Common myeloid progenitor, CD34-positive (primary cell): ENCODE results near the gene MICOS13.
A peak's percentile ranks its signal among the peaks of the same experiment; 100 is the strongest.

Experiments
- CTCF ChIA-PET: fragments of 350-600 bp; sonication (Branson Sonifier 250); formaldehyde crosslinking; loops from one replicate; lab custom pipeline; 2021; ENCODE audit warnings: antibody characterized with exemption; lab: Charles Lee
- POLR2A ChIA-PET: fragments of 350-600 bp; sonication (Branson Sonifier 250); formaldehyde crosslinking; loops from one replicate; lab custom pipeline; 2021; ENCODE audit warnings: antibody characterized with exemption; lab: Charles Lee
- DNase-seq, 3 donors: peaks; one replicate each; pipeline versions ENCODE4 v3.0.0 to v3.0.0-alpha.2; 2013
- H3K27ac ChIP-seq, 2 experiments: 1 replicate in 1 of 2; 2 replicates in 1 of 2; pipeline ENCODE4 v1.7.0; 2013; ENCODE audit warnings: inconsistent platforms in 2 of 2, low read length in 2 of 2, mild to moderate bottlenecking in 2 of 2, low read depth in 1 of 2, moderate library complexity in 1 of 2; ENCODE audit not compliant: severe bottlenecking in 2 of 2, insufficient read depth in 1 of 2, poor library complexity in 1 of 2
- H3K27me3 ChIP-seq, 5 experiments: replicated peaks in 2 of 5; 1 replicate in 3 of 5; 2 replicates in 2 of 5; pipeline versions ENCODE4 v1.6.1 to v1.7.0; 2013; ENCODE audit warnings: low read length in 4 of 5, mild to moderate bottlenecking in 2 of 5, moderate library complexity in 2 of 5, inconsistent platforms in 1 of 5; ENCODE audit not compliant: insufficient read depth in 5 of 5, control insufficient read depth in 4 of 5
- H3K36me3 ChIP-seq, 4 experiments: 1 replicate in 2 of 4; 2 replicates in 2 of 4; pipeline versions ENCODE4 v1.6.1 to v1.7.0; 2013; ENCODE audit warnings: low read length in 3 of 4, control low read depth in 1 of 4, mild to moderate bottlenecking in 1 of 4; ENCODE audit not compliant: control insufficient read depth in 4 of 4, insufficient read depth in 4 of 4
- H3K4me1 ChIP-seq, 4 experiments: 1 replicate in 3 of 4; 2 replicates in 1 of 4; pipeline versions ENCODE4 v1.6.1 to v1.7.1; 2013; ENCODE audit warnings: low read length in 3 of 4, mild to moderate bottlenecking in 3 of 4, control low read depth in 1 of 4, inconsistent platforms in 1 of 4, moderate library complexity in 1 of 4; ENCODE audit not compliant: control insufficient read depth in 4 of 4, insufficient read depth in 4 of 4; ENCODE audit errors: control extremely low read depth in 1 of 4
- H3K4me3 ChIP-seq, 7 experiments: 1 replicate in 4 of 7; 2 replicates in 3 of 7; pipeline versions ENCODE4 v1.5.1 to v1.7.0; 2013; ENCODE audit warnings: mild to moderate bottlenecking in 7 of 7, low read length in 6 of 7, moderate library complexity in 6 of 7, inconsistent platforms in 2 of 7, low read depth in 2 of 7, control low read depth in 1 of 7; ENCODE audit not compliant: insufficient read depth in 4 of 7, control insufficient read depth in 1 of 7; ENCODE audit errors: extremely low read depth in 1 of 7
- H3K9me3 ChIP-seq, 5 experiments: 1 replicate in 4 of 5; 2 replicates in 1 of 5; pipeline versions ENCODE4 v1.6.1 to v1.7.1; 2013; ENCODE audit warnings: low read length in 4 of 5, mild to moderate bottlenecking in 2 of 5, inconsistent platforms in 1 of 5, low read depth in 1 of 5, moderate library complexity in 1 of 5; ENCODE audit not compliant: control insufficient read depth in 4 of 5, insufficient read depth in 2 of 5; ENCODE audit errors: control extremely low read depth in 1 of 5
- WGBS: methylation state at CpG from one replicate; pipeline ENCODE4 v1.1.5; 2013; ENCODE audit not compliant: insufficient coverage; 5-methylcytosine and 5-hydroxymethylcytosine counted together

The MICOS13 gene

DNA sequence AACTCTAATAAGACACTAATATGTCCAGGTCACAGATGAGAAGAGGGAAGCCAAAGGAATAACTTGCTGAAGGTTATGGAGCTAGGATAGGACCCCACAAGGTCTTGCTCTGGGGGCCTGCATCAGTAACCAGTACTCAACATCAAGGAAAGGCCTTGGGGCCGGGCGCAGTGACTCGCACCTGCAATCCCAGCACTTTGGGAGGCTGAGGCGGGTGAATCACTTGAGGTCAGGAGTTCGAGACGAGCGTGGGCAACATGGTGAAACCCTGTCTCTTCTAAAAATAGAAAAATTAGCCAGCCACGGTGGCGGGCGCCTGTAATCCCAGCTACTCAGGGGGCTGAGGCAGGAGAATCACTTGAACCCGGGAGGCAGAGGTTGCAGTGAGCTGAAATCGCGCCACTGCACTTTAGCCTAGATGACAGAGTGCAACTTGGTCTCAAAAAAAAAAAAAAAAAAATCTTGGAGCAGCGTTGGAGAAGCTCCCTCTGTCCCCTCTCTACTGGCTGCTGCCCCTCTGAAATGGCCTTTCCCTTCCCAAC lies 37.8 kb upstream of the MICOS13 start:
- no peak for DNase-seq
- CTCF ChIA-PET: interaction anchor here (0.6 to 1.5 kb wide), 2 partner anchors 28 to 254 kb away, joined by 3 to 5 read pairs; partner anchors contain the start of gene RPL36
- WGBS: 97% methylated on average over 10 of the region's 14 CpGs
- H3K4me3 ChIP-seq: peak overlapping the region in 4 of 7 experiments; percentile 80 to 96 (median 94)
- no peaks in the 10 kb centered on the region for H3K9me3 ChIP-seq
- H3K27me3 ChIP-seq: no peaks in the 10 kb centered on the region
- H3K27ac ChIP-seq: peak overlapping the region; percentile 84 to 93
- H3K36me3 ChIP-seq: peaks cover 0 to 24% (median 12%) of the 10 kb centered on the region in 4 experiments
- POLR2A ChIA-PET: interaction anchor here (0.9 kb wide), 1 partner anchor 27 kb away, joined by 3 read pairs; no protein-coding TSS in a partner anchor
- peaks cover 4 to 26% (median 18%) of the 10 kb centered on the region in 4 experiments for H3K4me1 ChIP-seq

DNA sequence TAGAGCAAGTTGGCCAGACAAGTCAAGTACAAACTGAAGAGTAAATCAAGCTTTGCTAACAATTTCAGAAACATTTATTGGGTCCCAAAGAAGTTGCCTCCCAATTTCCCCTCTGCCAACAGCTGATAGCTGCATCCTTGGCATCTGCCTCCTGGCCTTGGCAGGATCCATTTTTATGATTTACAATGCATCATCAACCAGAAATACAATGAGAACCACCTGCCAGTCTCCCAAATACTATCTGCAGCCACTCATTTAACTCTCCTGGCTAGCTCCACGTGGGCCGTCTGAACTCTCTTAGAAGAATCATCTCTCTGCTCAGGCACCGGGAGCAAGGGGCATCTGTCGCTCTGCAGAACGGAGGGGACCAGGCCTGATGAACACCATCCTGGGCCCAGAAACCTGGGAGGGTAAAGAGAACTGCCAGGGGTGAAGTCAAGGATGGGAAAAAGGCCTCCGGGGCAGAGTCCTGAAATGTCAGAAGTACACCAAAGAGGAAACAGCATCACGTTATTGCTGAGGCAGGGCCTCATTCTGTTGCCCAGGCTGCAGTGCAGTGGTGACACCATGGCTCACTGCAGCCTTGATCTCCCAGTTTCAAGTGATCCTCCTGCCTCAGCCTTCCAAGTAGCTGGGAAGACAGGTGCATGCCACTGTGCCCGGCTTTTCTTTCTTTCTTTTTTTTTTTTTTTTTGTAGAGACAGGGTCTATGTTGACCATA lies 37.1 kb upstream of the MICOS13 start:
- peaks cover under 1 to 31% (median 15%) of the 10 kb centered on the region in 4 experiments for H3K36me3 ChIP-seq
- H3K9me3 ChIP-seq: no peaks in the 10 kb centered on the region
- H3K27me3 ChIP-seq: no peaks in the 10 kb centered on the region
- H3K27ac ChIP-seq: peak overlapping the region in 1 of 2 experiments; percentile 93
- H3K4me1 ChIP-seq: peaks cover 4 to 26% (median 18%) of the 10 kb centered on the region in 4 experiments
- WGBS: 93% methylated on average over 8 of the region's 8 CpGs
- DNase-seq: no peak
- ChIA-PET CTCF (interaction anchor here (1.5 kb wide), 1 partner anchor 28 kb away, joined by 5 read pairs; the partner anchor contains the start of gene RPL36), POLR2A (interaction anchor here (0.9 kb wide), 1 partner anchor 26 kb away, joined by 3 read pairs; no protein-coding TSS in a partner anchor)
- no peak overlapping the region for H3K4me3 ChIP-seq

DNA sequence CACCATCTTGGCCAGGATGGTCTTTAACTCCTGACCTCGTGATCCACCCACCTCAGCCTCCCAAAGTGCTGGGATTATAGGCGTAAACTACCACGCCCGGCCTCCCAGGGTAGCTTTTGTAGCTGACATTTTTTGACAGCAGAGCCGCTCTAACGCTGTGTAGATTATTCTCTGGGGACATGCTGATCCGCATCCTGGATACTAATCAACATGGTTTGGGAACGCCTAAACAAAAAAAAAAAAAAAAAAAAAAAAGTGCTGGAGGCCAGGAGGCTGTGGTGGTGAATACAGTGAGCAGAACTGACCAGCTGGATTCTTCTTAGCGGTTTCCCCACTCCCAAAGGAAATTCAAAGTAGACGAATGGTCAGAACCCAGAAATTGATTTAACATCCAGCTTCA lies 34.5 kb upstream of the MICOS13 start:
- H3K27ac ChIP-seq: no peak overlapping the region
- DNase-seq: no peak
- no peak overlapping the region for H3K4me3 ChIP-seq
- no peaks in the 10 kb centered on the region for H3K9me3 ChIP-seq
- peaks cover 4 to 21% (median 15%) of the 10 kb centered on the region in 4 experiments for H3K4me1 ChIP-seq
- POLR2A ChIA-PET: no interaction called here
- H3K27me3 ChIP-seq: no peaks in the 10 kb centered on the region
- WGBS: 99% methylated on average over 10 of the region's 10 CpGs
- CTCF ChIA-PET: interaction anchor here (1.2 to 1.6 kb wide), 2 partner anchors 8 to 25 kb away, joined by 3 to 4 read pairs; partner anchors contain the start of gene RPL36
- peaks cover 13 to 52% (median 33%) of the 10 kb centered on the region in 4 experiments for H3K36me3 ChIP-seq

DNA sequence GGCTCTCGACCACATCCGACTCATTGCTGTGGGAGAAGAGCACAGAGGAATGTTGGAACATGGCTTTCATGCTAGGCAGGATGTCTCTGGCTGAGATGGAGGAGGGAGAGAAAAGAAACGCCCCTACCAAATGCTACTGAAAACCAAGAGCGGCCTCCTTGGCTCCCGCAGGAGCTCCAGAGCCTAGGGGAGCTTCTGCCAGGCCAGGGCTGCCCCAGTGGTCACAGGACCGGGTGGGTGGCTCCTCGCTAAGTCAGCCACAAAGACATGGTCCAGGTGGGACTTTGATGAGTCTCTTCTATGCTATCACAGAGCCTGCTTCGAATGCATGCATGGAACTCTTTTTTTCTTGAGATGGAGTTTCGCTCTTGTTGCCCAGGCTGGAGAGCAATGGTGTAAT lies 32.9 kb upstream of the MICOS13 start:
- Histone ChIP-seq H3K4me1 (peaks cover 0 to 10% (median 3%) of the 10 kb centered on the region in 4 experiments), H3K4me3 (no peak overlapping the region), H3K27ac (no peak overlapping the region), H3K36me3 (peaks cover 13 to 60% (median 38%) of the 10 kb centered on the region in 4 experiments), H3K27me3 (no peaks in the 10 kb centered on the region), H3K9me3 (no peaks in the 10 kb centered on the region)
- DNase-seq: no peak
- ChIA-PET CTCF (interaction anchor here (1.0 to 1.5 kb wide), 3 partner anchors 9 to 117 kb away, joined by 3 read pairs; no protein-coding TSS in a partner anchor), POLR2A (interaction anchor here (1.2 kb wide), 1 partner anchor 16 kb away, joined by 3 read pairs; no protein-coding TSS in a partner anchor)
- WGBS: 94% methylated on average over 9 of the region's 9 CpGs

DNA sequence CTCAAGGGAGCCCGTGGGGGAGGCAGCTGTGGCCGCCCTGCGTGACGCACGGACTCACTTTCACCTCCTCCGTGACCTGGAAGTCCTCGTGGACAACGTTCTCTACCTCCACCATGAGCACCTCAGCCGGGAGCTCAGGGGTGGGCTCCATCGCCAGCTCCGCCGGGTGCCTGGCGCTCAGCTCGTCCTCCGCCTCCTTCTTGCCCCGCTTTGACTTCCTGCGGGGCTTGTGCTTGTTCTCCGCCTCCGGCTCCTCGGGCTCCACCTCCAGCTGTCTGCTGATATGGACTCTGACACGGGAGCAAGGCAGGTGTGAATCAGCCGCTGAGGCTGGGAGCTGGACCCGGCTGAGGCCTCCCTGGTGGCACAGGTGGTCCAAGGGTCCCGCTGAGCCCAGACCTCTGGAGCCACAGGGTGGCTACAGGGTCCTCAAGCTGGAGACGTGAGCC lies 31.4 kb upstream of the MICOS13 start:
- CTCF ChIA-PET: interaction anchor here (0.8 to 2.8 kb wide), 5 partner anchors 11 to 115 kb away, joined by 3 to 10 read pairs (median 4); partner anchors contain the start of gene RPL36

DNA sequence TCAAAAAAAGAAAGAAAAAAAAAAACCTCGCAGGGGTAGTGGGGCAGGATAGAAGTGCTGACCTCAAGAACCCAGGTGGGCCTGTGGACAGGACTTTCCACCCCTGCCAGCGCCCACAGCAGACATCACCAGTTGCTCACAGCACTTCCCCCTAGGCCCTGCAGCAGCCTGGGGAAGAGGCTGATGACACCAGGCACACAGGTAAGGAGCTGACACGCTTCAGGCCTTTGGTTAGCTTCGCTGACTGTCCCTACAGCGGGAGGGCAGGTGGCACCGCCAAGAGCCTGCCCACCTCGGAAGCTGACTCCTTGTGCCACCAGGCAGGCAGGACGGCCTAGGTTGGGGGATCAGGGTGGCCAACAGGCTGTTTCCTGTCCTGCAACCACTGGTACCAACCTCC lies 30.7 kb upstream of the MICOS13 start:
- Histone ChIP-seq H3K4me3 (no peak overlapping the region), H3K9me3 (no peaks in the 10 kb centered on the region), H3K27me3 (no peaks in the 10 kb centered on the region), H3K36me3 (peaks cover 16 to 70% (median 49%) of the 10 kb centered on the region in 4 experiments), H3K4me1 (no peaks in the 10 kb centered on the region), H3K27ac (no peak overlapping the region)
- POLR2A ChIA-PET: interaction anchor here (1.1 to 1.4 kb wide), 2 partner anchors 9 to 15 kb away, joined by 3 to 5 read pairs; partner anchors contain the start of genes CATSPERD and LONP1
- 100% methylated on average over 4 of the region's 8 CpGs for WGBS
- DNase-seq: no peak
- CTCF ChIA-PET: interaction anchor here (0.8 to 2.8 kb wide), 4 partner anchors 10 to 95 kb away, joined by 3 to 10 read pairs (median 4); partner anchors contain the start of gene RPL36

More for the DNA sequence above, 31.4 kb upstream of the MICOS13 start:
- POLR2A ChIA-PET: interaction anchor here (1.1 to 1.4 kb wide), 2 partner anchors 8 to 15 kb away, joined by 3 to 5 read pairs; partner anchors contain the start of genes CATSPERD and LONP1
- no peak overlapping the region for H3K27ac ChIP-seq
- no peaks in the 10 kb centered on the region for H3K27me3 ChIP-seq
- H3K4me3 ChIP-seq: no peak overlapping the region
- no peak for DNase-seq
- H3K36me3 ChIP-seq: peaks cover 13 to 65% (median 44%) of the 10 kb centered on the region in 4 experiments
- 96% methylated on average over 25 of the region's 25 CpGs for WGBS
- no peaks in the 10 kb centered on the region for H3K4me1 ChIP-seq
- no peaks in the 10 kb centered on the region for H3K9me3 ChIP-seq
